HepG2 (cell line): ENCODE data around the gene NSMCE1. TPM values are rescaled to one million over a fixed set of nuclear protein-coding genes. Genes with fewer than 3 reads are reported as not detected.

Source experiments
- FLYWCH1 ChIP-seq: sonication (generic); formaldehyde crosslinking; IDR thresholded peaks from 2 replicates; pipeline ENCODE4 v1.8.1; 2023; ENCODE audit warnings: mild to moderate bottlenecking, missing genetic modification reagents
- FOXA3 ChIP-seq: IDR thresholded peaks from 2 replicates; pipeline ENCODE4 v1.6.1; 2016; ENCODE audit warnings: missing genetic modification reagents, missing compliant biosample characterization
- HNF1B ChIP-seq: sonication (generic); formaldehyde crosslinking; IDR thresholded peaks from 2 replicates; pipeline ENCODE4 v1.5.1; 2020; ENCODE audit warnings: mild to moderate bottlenecking, moderate library complexity, missing genetic modification reagents
- MYPOP ChIP-seq: sonication (generic); formaldehyde crosslinking; IDR thresholded peaks from 2 replicates; pipeline ENCODE4 v1.8.1; 2023; ENCODE audit warnings: mild to moderate bottlenecking, moderate library complexity, missing genetic modification reagents
- PHF21A ChIP-seq: sonication (generic); formaldehyde crosslinking; IDR thresholded peaks from 2 replicates; pipeline ENCODE4 v1.5.0; 2020; ENCODE audit warnings: mild to moderate bottlenecking, missing genetic modification reagents
- PLSCR1 ChIP-seq: sonication (generic); formaldehyde crosslinking; IDR thresholded peaks from 2 replicates; pipeline ENCODE4 v1.5.0; 2020; ENCODE audit warnings: missing genetic modification reagents, mild to moderate bottlenecking, borderline replicate concordance
- PRDM4 ChIP-seq: sonication (generic); formaldehyde crosslinking; IDR thresholded peaks from 2 replicates; pipeline ENCODE4 v1.9.0; 2021; ENCODE audit warnings: missing genetic modification reagents, borderline replicate concordance
- RAD21 ChIP-seq: fragments of 450-650 bp; formaldehyde crosslinking; IDR thresholded peaks from 2 replicates; pipeline ENCODE4 v1.5.0; 2020; ENCODE audit warnings: mild to moderate bottlenecking
- ZFP41 ChIP-seq: sonication (generic); formaldehyde crosslinking; IDR thresholded peaks from 2 replicates; pipeline ENCODE4 v1.4.0; 2020; ENCODE audit warnings: mild to moderate bottlenecking, missing genetic modification reagents, borderline replicate concordance
- ZNF12 ChIP-seq: sonication (generic); formaldehyde crosslinking; IDR thresholded peaks from 2 replicates; pipeline ENCODE4 v1.5.0; 2020; ENCODE audit warnings: missing genetic modification reagents
- ZNF407 ChIP-seq: sonication (generic); formaldehyde crosslinking; IDR thresholded peaks from one replicate; pipeline ENCODE4 v1.5.1; 2020; ENCODE audit warnings: mild to moderate bottlenecking, missing genetic modification reagents; ENCODE audit errors: not compliant biosample characterization
- ZNF556 ChIP-seq: sonication (generic); formaldehyde crosslinking; IDR thresholded peaks from 2 replicates; pipeline ENCODE4 v1.4.0; 2020; ENCODE audit warnings: mild to moderate bottlenecking, missing genetic modification reagents, borderline replicate concordance
- polyA plus RNA-seq, 8 experiments: library from polyadenylated mRNA; depleted of rRNA in 3 of 8; stranded (reverse) in 7 of 8; unstranded in 1 of 8; fragments of >200 nt; fragmentation: Illumina TruSeq in 4 of 8; extraction: Trizol in 4 of 8; gene quantifications; 2 replicates each; pipeline versions ENCODE4 v1.2.1 to v1.2.3, GENCODE V29; 2011 to 2016; ENCODE audit warnings: low read depth in 4 of 8, missing spikeins in 1 of 8, mixed read lengths in 1 of 8; ENCODE audit not compliant: insufficient read depth in 1 of 8
- total RNA-seq, 5 experiments: library from RNA; depleted of rRNA; stranded (reverse); fragments of >200 nt; fragmentation: Illumina TruSeq; extraction: Trizol; gene quantifications; 2 replicates each; pipeline ENCODE4 v1.2.3, GENCODE V29; 2016; ENCODE audit warnings: low read depth in 1 of 5

Gene NSMCE1
- total and polyA plus RNA-seq, 2 of the 13 experiments (the other 11 are each of a cell fraction or from before 2014, with no cell fraction given), result 42.7 to 52.9 TPM

GRCh38 chr16:27268376-27269299, at the start of gene NSMCE1 (continued):
- TF ChIP-seq ZNF407 (CRISPR knock-in tag) (peak; percentile 37), FOXA3 (CRISPR knock-in tag) (peak; percentile 40; the same call in 1 of the 2 replicates), ZFP41 (CRISPR knock-in tag) (peak; percentile 11; the same call in 1 of the 2 replicates), PLSCR1 (CRISPR knock-in tag) (no peak), HNF1B (CRISPR knock-in tag) (peak; percentile 77; the same call in 1 of the 2 replicates), MYPOP (CRISPR knock-in tag) (peak; percentile 89), FLYWCH1 (0 out of 2 replicates have a peak, but pooled peaks have one; percentile 46), ZNF12 (CRISPR knock-in tag) (0 out of 2 replicates have a peak, but pooled peaks have one; percentile 49), PHF21A (CRISPR knock-in tag) (peak; percentile 64; the same call in 1 of the 2 replicates), RAD21 (CRISPR knock-in tag) (peak; percentile 23; the same call in 1 of the 2 replicates), ZNF556 (0 out of 2 replicates have a peak, but pooled peaks have one; percentile 48), PRDM4 (CRISPR knock-in tag) (0 out of 2 replicates have a peak, but pooled peaks have one; percentile 29)
